ENCODE data around the gene DPYSL4.
A peak's percentile ranks its signal among the peaks of the same experiment; 100 is the strongest.

Gene DPYSL4

DNA sequence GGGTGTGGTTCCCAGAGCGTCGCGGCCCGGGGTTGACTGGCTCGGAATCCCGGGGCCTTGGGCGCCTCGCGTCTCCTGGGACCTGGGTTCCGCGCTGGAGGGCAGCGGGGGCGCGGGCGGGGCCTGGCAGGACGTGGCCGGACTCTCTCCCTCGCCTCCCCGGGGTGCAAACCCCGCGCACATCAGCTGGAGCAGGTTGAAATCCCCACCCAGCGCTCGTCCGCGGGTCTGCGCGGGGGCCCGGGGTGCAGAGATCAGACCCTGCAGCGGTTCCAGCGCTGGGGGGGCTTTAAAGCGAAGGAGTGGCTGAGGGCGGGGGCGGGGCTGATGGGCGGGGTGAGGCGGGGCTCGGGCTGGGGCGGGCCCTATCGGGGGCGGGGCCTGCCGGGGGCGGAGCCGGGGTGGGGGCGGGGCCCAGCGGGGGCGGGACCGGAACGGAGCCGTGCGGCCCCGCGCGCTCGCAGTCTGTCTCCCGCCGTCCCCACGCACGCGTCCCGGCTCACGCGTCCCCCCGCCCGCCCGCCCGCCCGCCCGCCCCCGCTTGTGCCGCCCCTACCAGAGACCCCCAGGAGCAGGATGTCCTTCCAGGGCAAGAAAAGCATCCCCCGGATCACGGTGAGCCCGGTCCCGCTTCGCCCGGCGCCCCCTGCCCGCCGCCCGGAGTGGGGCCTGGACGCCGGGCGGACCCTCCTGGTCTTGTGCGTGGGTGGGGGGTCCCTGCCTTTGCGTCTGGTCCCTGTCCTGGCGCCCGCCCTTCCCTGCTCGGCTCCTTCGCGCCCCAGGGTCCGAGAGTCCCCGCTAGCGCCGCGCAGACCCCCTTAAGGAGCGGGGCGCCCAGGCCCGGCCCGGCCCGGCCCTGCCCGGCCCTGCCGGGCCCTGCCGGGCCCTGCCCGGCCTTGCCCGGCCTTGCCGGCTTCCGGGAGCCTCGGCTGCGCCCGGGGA is at the start of gene DPYSL4:
DPYSL4 (plus strand) TSS at position 461 of the 942 bp plus-strand sequence; CDS start at position 577, 116 bp downstream.
- H3K9ac ChIP-seq (ENCODE audit: low read length): no peak within 1 kb of the TSS
- no peak within 1 kb of the TSS for H3K27ac ChIP-seq (ENCODE audit: low read depth, low read length)
- H3K36me3 ChIP-seq (ENCODE audit: control insufficient read depth, insufficient read depth, low read length): no peaks in the 10 kb centered on the region
- peaks cover 26% of the 10 kb centered on the region for H3K27me3 ChIP-seq (ENCODE audit: control insufficient read depth, insufficient read depth, low read length)
- H3K4me3 ChIP-seq (ENCODE audit: low read length): peak within 1 kb of the TSS; percentile 21
- H3K4me1 ChIP-seq (ENCODE audit: control insufficient read depth, insufficient read depth, low read length): no peaks in the 10 kb centered on the region

DNA sequence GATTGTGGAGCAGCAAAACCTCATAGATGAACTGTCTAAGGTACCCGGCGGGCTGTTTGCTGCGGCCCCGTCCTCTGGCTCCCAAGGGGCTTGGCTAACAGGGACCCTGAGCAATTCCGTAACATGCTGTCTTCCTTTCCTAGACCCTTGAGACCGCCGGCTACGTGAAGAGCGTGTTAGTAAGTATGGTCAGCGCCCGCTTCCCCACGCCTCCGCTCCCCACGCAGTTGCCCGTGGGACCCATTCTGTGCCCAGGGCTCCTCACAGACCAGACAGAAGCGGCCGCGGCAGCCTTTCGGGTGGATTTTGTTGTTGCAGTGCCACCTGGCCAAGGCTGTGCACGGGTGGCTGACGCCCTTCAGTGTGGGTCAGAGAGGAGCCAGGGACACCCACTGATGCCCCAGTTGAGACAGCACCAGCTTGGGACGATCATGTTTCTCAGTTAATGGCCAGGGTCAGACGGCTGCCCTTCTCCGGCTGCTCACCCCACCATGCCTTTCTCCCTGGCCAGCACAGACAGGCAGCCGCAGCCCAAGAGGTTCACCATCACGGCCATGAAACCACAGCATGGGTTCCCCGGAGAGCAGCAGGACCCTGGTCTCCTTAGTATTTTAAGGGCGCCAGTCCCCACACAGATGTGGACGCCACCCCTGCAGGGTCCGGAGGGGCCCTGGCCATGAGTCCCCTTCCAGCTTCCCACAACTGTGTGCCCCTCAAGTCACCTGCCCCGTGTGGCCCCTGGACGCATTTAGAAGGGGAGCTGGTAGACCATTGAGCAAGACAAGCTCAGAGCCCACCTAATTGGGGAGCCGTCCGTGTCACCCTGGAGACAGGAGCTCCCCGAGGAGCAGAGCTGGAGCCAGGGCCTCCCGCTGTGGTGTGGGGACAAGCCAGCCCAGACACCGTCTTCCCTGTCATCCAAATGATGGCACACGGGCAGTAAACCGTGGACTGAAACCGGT is 49.4 kb upstream of the DPYSL4 start:
- Histone ChIP-seq H3K36me3 (ENCODE audit: control insufficient read depth, insufficient read depth, low read length) (no peaks in the 10 kb centered on the region), H3K9ac (ENCODE audit: low read length) (no peak overlapping the region), H3K4me1 (ENCODE audit: control insufficient read depth, insufficient read depth, low read length) (no peaks in the 10 kb centered on the region), H3K27ac (ENCODE audit: low read depth, low read length) (no peak overlapping the region), H3K27me3 (ENCODE audit: control insufficient read depth, insufficient read depth, low read length) (no peaks in the 10 kb centered on the region), H3K4me3 (ENCODE audit: low read length) (no peak overlapping the region)

DNA sequence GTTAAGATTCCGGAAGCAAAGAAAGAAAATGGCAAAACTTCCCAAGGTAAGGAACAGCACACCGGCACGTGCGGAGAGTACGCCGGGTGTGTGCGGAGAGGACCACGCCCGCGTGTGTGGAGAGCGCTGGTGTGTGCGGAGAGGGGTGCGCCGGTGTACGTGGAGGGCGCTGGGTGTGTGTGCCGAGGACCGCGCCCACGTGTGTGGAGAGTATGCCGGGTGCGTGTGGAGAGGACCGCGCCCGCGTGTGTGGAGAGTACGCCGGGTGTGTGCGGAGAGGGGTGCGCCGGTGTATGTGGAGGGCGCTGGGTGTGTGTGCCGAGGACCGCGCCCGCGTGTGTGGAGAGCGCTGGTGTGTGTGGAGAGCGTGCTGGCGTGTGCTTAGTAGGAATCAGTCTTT is 48.6 kb upstream of the DPYSL4 start:
- no peak overlapping the region for H3K9ac ChIP-seq (ENCODE audit: low read length)
- no peak overlapping the region for H3K4me3 ChIP-seq (ENCODE audit: low read length)
- H3K27ac ChIP-seq (ENCODE audit: low read depth, low read length): no peak overlapping the region
- H3K27me3 ChIP-seq (ENCODE audit: control insufficient read depth, insufficient read depth, low read length): no peaks in the 10 kb centered on the region
- H3K36me3 ChIP-seq (ENCODE audit: control insufficient read depth, insufficient read depth, low read length): no peaks in the 10 kb centered on the region
- H3K4me1 ChIP-seq (ENCODE audit: control insufficient read depth, insufficient read depth, low read length): no peaks in the 10 kb centered on the region

DNA sequence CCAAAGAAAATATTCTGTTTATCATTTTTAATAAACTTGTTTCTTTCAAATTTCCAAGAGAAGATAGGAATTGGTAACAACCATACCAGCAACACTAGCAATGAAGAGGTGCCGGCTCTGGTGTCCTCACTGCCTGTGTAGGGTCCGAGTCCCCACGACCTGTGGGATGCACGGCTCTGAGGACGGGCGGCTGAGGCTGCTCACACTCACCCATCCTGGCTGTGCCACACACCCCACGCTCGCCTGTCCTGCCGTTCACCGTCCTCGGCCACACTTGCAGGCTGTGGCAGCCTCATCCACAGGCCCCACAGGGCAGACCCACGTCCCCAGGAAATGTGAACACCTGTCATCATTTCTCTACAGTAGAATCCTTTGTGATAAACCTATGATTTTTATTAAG is 48.2 kb upstream of the DPYSL4 start:
- Histone ChIP-seq H3K27ac (ENCODE audit: low read depth, low read length) (no peak overlapping the region), H3K36me3 (ENCODE audit: control insufficient read depth, insufficient read depth, low read length) (no peaks in the 10 kb centered on the region), H3K9ac (ENCODE audit: low read length) (no peak overlapping the region), H3K4me1 (ENCODE audit: control insufficient read depth, insufficient read depth, low read length) (no peaks in the 10 kb centered on the region), H3K27me3 (ENCODE audit: control insufficient read depth, insufficient read depth, low read length) (no peaks in the 10 kb centered on the region), H3K4me3 (ENCODE audit: low read length) (no peak overlapping the region)

DNA sequence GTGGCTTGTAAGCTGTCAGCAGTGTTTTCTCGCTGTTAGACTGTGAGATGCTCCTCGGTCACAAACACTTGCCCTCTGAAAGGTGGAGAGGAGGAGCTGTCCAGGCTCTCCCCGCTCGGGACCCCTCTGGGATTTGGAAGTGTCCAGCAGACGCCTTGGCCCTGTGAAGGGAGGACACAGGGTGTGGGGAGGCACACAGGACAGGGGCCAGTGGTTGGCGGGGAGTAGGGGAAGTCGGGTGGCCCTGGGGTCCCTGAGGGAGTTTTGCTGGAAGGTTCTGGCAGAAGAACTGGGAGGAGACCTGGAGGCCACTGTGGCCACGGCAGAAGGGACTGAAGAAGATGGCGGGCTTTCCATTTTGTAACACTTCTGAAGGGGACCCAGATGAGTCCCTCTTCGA is 47.2 kb upstream of the DPYSL4 start:
- no peak overlapping the region for H3K4me3 ChIP-seq (ENCODE audit: low read length)
- no peaks in the 10 kb centered on the region for H3K4me1 ChIP-seq (ENCODE audit: control insufficient read depth, insufficient read depth, low read length)
- H3K9ac ChIP-seq (ENCODE audit: low read length): no peak overlapping the region
- no peak overlapping the region for H3K27ac ChIP-seq (ENCODE audit: low read depth, low read length)
- no peaks in the 10 kb centered on the region for H3K27me3 ChIP-seq (ENCODE audit: control insufficient read depth, insufficient read depth, low read length)
- H3K36me3 ChIP-seq (ENCODE audit: control insufficient read depth, insufficient read depth, low read length): no peaks in the 10 kb centered on the region

DNA sequence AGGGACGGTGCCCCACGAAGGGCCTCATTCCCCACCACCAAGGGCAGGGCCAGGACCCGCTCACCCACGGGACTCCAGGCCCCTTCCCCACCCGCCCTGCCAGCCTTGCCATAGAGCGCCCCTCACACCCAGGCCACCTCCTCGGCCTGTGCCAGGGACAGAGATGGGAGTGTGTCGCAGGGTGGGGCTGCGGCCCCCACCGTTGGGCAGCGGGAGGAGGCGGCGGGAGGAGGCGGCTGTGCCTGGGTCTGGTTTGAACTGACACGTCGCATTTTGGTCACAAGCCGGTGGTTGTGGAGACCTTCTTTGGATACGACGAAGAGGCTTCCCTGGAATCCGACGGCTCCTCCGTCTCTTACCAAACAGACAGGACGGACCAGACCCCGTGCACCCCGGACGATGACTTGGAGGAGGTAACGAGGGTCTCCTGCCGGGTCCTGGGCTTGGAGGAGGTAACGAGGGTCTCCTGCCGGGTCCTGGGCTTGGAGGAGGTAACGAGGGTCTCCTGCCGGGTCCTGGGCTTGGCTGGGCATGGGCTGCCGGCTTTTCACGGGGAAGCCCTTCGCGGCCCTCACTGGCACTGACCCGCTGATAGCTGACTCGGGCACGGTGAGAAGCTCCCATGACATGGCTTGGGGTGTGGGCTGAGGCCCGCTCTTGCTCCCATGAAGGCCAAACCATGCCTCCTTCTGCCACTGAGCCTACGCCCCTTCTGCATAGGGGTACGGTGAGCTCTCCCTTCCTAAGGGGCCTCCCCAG is 46.4 kb upstream of the DPYSL4 start:
- no peak overlapping the region for H3K27ac ChIP-seq (ENCODE audit: low read depth, low read length)
- no peaks in the 10 kb centered on the region for H3K4me1 ChIP-seq (ENCODE audit: control insufficient read depth, insufficient read depth, low read length)
- no peak overlapping the region for H3K4me3 ChIP-seq (ENCODE audit: low read length)
- H3K9ac ChIP-seq (ENCODE audit: low read length): no peak overlapping the region
- no peaks in the 10 kb centered on the region for H3K36me3 ChIP-seq (ENCODE audit: control insufficient read depth, insufficient read depth, low read length)
- H3K27me3 ChIP-seq (ENCODE audit: control insufficient read depth, insufficient read depth, low read length): no peaks in the 10 kb centered on the region

DNA sequence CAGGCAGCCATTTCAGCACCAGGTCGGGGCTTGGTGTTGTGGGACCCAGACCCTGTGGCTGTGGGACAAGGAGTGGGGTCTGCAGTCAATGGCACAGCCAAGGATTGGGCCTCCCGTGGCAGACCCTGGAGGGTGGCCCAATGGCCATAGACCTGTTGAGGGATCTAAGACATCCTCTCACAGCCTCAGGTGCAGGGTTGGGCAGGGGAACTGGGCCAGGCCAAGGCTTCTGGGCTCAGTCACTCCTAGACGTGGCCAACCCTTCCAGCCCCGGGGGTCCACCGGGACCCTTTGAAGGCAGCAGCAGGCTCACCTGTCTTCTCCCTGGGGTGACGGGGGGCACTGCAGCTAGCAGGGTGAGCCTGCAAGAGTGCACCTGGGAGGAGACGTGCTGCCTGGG is 45.7 kb upstream of the DPYSL4 start:
- H3K4me3 ChIP-seq (ENCODE audit: low read length): no peak overlapping the region
- H3K27me3 ChIP-seq (ENCODE audit: control insufficient read depth, insufficient read depth, low read length): no peaks in the 10 kb centered on the region
- no peaks in the 10 kb centered on the region for H3K36me3 ChIP-seq (ENCODE audit: control insufficient read depth, insufficient read depth, low read length)
- H3K9ac ChIP-seq (ENCODE audit: low read length): no peak overlapping the region
- H3K4me1 ChIP-seq (ENCODE audit: control insufficient read depth, insufficient read depth, low read length): no peaks in the 10 kb centered on the region
- no peak overlapping the region for H3K27ac ChIP-seq (ENCODE audit: low read depth, low read length)

DNA sequence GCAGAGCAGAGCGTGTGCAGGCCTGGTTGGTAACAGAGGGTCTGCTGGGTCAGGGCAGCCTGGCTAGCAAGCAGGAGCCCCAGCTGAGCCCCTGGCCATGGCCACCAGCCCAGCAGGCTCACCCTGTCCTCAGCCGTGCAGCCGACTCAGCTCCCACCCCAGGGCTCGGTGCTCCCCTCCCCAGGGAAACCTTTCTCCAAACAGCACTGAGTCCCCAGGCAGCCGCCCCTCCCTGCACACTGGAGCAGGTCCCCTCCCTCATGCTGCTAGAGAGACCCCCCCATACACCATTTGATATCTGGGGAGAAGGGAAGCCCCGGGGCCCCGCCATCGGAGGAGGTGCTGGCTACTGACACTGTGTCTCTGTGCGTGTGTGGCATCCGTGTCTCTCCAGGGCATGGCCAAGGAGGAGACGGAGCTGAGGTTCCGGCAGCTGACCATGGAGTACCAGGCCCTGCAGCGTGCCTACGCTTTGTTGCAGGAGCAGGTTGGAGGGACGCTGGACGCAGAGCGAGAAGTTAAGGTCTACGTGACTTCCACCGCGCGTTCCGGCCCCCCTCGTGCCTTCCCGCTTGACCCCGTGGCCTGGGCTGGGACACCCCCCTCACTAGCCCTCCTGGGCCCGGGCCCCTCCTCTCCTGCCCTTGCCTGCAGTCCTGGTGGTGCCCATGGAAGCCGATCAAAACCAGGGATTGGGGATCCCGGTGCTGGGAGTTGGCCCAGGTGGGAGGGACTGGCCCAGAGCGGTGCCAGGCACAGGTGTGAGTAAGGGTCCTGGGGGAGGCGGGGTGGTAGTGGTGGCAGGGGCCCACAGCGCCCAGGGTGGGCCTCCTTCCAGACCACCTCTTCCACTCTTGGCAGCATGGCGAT is 45.0 kb upstream of the DPYSL4 start:
- Histone ChIP-seq H3K27me3 (ENCODE audit: control insufficient read depth, insufficient read depth, low read length) (no peaks in the 10 kb centered on the region), H3K4me3 (ENCODE audit: low read length) (no peak overlapping the region), H3K27ac (ENCODE audit: low read depth, low read length) (no peak overlapping the region), H3K4me1 (ENCODE audit: control insufficient read depth, insufficient read depth, low read length) (no peaks in the 10 kb centered on the region), H3K36me3 (ENCODE audit: control insufficient read depth, insufficient read depth, low read length) (no peaks in the 10 kb centered on the region), H3K9ac (ENCODE audit: low read length) (no peak overlapping the region)

DNA sequence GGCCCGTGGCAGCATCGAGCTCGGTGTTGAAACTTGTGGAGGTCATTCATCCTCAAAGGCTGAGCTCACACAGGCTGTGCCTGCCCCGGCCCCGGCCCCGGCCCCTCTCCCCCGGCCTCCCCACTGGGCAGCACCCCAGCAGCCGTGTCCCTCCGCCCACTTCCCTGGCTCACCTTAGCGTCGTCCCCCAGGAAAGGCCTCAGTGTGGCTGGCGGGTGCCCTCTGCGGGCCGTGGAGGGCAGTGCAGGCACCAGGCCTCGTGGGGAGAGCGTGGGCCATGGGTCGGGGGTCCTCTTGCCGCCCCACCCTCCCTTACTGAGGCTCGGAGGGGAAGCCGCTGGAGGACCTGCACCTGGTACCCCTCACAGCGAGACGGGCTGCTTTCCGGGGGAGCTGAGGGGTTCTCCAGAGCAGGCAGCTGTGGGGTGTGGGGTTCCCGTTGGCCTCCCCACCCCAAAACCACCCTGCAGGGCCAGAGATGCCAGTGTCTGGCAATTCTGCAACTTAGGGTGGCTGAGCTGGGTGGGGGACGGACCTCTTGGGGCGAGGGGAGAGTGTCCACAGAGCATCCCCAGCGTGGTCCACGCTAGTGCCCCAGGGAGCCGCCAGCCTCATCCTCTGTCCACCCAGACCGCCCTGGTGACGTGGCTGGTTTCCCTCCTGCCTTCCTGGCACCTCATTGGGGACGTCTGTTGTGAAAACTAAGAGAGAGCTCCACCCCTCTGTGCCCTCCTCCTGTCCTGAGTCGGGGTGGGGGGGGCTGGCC is 44.2 kb upstream of the DPYSL4 start:
- Histone ChIP-seq H3K27me3 (ENCODE audit: control insufficient read depth, insufficient read depth, low read length) (no peaks in the 10 kb centered on the region), H3K27ac (ENCODE audit: low read depth, low read length) (no peak overlapping the region), H3K4me1 (ENCODE audit: control insufficient read depth, insufficient read depth, low read length) (no peaks in the 10 kb centered on the region), H3K36me3 (ENCODE audit: control insufficient read depth, insufficient read depth, low read length) (no peaks in the 10 kb centered on the region), H3K9ac (ENCODE audit: low read length) (no peak overlapping the region), H3K4me3 (ENCODE audit: low read length) (no peak overlapping the region)

DNA sequence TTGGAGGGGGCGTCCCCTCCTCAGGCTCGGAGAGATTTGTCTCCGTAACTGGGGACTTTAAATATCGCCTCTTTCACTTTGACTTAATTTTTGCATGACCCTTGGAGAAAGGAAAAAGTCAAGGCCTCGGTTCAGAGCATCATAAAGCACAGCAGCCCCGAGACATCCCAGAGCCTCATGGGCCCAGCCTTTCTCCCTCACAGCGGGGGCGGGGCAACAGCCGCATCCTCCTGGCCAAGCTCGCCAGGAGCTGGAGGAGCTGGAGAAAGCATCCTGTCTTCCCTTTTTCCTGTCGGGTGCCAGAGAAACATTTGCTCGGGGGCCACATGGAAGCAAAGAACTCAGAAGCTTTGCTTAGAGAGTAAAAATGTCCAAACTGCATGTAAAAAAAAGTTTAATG is 43.6 kb upstream of the DPYSL4 start:
- Histone ChIP-seq H3K27me3 (ENCODE audit: control insufficient read depth, insufficient read depth, low read length) (no peaks in the 10 kb centered on the region), H3K4me3 (ENCODE audit: low read length) (no peak overlapping the region), H3K4me1 (ENCODE audit: control insufficient read depth, insufficient read depth, low read length) (no peaks in the 10 kb centered on the region), H3K9ac (ENCODE audit: low read length) (no peak overlapping the region), H3K27ac (ENCODE audit: low read depth, low read length) (no peak overlapping the region), H3K36me3 (ENCODE audit: control insufficient read depth, insufficient read depth, low read length) (no peaks in the 10 kb centered on the region)

DNA sequence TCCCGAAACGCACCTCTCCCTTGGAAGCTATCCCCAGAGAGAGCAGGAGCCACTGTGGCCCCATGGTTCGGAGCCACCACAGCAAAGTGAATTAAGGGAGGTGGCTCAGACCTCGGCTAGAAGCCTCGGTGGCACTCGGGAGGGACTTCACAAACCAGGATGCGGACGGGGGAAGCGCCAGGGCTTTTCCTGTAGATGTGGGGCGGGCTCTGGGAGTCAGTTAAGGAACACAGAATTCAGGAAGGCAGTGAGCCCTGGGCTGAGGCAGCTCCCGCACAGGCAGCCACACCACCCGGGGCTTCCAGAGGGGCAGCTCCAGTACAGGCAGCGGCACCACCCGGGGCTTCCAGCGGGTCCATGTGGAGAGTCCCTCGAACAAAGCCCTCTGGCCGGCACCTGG is 42.7 kb upstream of the DPYSL4 start:
- no peaks in the 10 kb centered on the region for H3K36me3 ChIP-seq (ENCODE audit: control insufficient read depth, insufficient read depth, low read length)

More for the DNA sequence above, 42.7 kb upstream of the DPYSL4 start:
- H3K27me3 ChIP-seq (ENCODE audit: control insufficient read depth, insufficient read depth, low read length): no peaks in the 10 kb centered on the region
- no peak overlapping the region for H3K4me3 ChIP-seq (ENCODE audit: low read length)
- no peak overlapping the region for H3K9ac ChIP-seq (ENCODE audit: low read length)
- H3K4me1 ChIP-seq (ENCODE audit: control insufficient read depth, insufficient read depth, low read length): no peaks in the 10 kb centered on the region
- no peak overlapping the region for H3K27ac ChIP-seq (ENCODE audit: low read depth, low read length)
